Right atrium auricular region (tissue), 2 donors: ENCODE data around the gene HEATR5B. TPM values are rescaled to one million over a fixed set of nuclear protein-coding genes. Genes with fewer than 3 reads are reported as not detected.

Experiments used
- DNase-seq: peaks from one replicate; pipeline ENCODE4 v3.0.0-alpha.2; 2019; ENCODE audit warnings: low spot score
- H3K27ac ChIP-seq, 2 donors: fragments of 200-600 bp; sonication (generic); 1 replicate in 1 of 2; 2 replicates in 1 of 2; pipeline ENCODE4 v1.5.1; 2016 to 2019
- H3K27me3 ChIP-seq, 2 donors: fragments of 200-600 bp; sonication (generic); one replicate each; pipeline versions ENCODE4 v1.5.1 to v1.6.0; 2017 to 2019
- H3K36me3 ChIP-seq: fragments of 200-600 bp; sonication (generic); one replicate; pipeline ENCODE4 v1.5.1; 2016
- H3K4me1 ChIP-seq, 2 donors: fragments of 200-600 bp; sonication (generic); one replicate each; pipeline versions ENCODE4 v1.5.1 to v1.6.0; 2017 to 2019
- H3K4me3 ChIP-seq, 2 donors: fragments of 200-600 bp; sonication (generic); 1 replicate in 1 of 2; 2 replicates in 1 of 2; pipeline ENCODE4 v1.5.1; 2017 to 2019; ENCODE audit warnings: mild to moderate bottlenecking in 1 of 2, moderate library complexity in 1 of 2
- H3K9me3 ChIP-seq, 2 donors: fragments of 200-600 bp; sonication (generic); one replicate each; pipeline ENCODE4 v1.5.1; 2019
- total RNA-seq, 2 donors: library from RNA; depleted of rRNA; stranded (reverse); fragments of >200 nt; gene quantifications; one replicate each; pipeline ENCODE4 v1.1.0, GENCODE V29; 2016
- TF ChIP-seq, protein P1 (sequence below), 2 donors: fragments of 200-600 bp; sonication (generic); IDR thresholded peaks; one replicate each; pipeline ENCODE4 v1.5.1; 2019; ENCODE audit warnings: antibody characterized with exemption in 2 of 2

HEATR5B gene
- total RNA-seq, 2 donors from 2014 or later, result 16.4 to 17.6 TPM

DNA sequence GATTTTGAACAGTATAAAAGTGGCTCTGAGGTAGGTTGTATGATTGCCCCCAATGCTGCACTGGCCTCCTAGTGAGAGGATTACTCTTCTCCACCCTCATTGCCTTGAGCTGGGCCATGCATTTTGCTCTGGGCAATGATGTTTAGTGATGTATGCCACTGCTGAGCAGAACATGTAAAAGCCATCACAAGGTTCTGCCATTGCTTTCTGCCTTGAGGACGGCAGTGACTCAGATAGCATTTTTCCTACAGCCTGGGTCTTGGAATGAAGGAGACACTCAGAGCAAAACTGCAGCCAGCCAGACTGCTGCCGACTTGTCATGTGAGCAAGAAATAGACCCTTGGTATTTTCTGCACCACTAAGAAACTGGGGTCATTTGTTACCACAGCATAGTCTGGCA lies 27.8 kb upstream of the HEATR5B start:
- peaks cover 49% of the 10 kb centered on the region for H3K36me3 ChIP-seq
- no peaks in the 10 kb centered on the region for H3K9me3 ChIP-seq
- no peaks in the 10 kb centered on the region for H3K4me1 ChIP-seq
- no peak for DNase-seq
- no peak overlapping the region for H3K27ac ChIP-seq
- no peak overlapping the region for H3K4me3 ChIP-seq
- no peaks in the 10 kb centered on the region for H3K27me3 ChIP-seq
- TF ChIP-seq, protein P1, sequence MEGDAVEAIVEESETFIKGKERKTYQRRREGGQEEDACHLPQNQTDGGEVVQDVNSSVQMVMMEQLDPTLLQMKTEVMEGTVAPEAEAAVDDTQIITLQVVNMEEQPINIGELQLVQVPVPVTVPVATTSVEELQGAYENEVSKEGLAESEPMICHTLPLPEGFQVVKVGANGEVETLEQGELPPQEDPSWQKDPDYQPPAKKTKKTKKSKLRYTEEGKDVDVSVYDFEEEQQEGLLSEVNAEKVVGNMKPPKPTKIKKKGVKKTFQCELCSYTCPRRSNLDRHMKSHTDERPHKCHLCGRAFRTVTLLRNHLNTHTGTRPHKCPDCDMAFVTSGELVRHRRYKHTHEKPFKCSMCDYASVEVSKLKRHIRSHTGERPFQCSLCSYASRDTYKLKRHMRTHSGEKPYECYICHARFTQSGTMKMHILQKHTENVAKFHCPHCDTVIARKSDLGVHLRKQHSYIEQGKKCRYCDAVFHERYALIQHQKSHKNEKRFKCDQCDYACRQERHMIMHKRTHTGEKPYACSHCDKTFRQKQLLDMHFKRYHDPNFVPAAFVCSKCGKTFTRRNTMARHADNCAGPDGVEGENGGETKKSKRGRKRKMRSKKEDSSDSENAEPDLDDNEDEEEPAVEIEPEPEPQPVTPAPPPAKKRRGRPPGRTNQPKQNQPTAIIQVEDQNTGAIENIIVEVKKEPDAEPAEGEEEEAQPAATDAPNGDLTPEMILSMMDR (IDR thresholded peaks at IDR 0.05), result no peak

- H3K27me3 ChIP-seq, result no peaks in the 10 kb centered on the region
- no peak overlapping the region for H3K4me3 ChIP-seq
- no peak for DNase-seq
- H3K27ac ChIP-seq, result no peak overlapping the region
- H3K36me3 ChIP-seq, result peaks cover 55% of the 10 kb centered on the region
- H3K4me1 ChIP-seq, result no peaks in the 10 kb centered on the region
- TF ChIP-seq, protein P1 (IDR thresholded peaks at IDR 0.05), result no peak
- no peaks in the 10 kb centered on the region for H3K9me3 ChIP-seq
Observed at GRCh38 chr2:37110306-37111212, 26.4 kb upstream of the HEATR5B start.

GRCh38 chr2:37109523-37109922 lies 25.4 kb upstream of the HEATR5B start:
- H3K27ac ChIP-seq, result no peak overlapping the region
- H3K4me1 ChIP-seq, result no peaks in the 10 kb centered on the region
- H3K27me3 ChIP-seq, result no peaks in the 10 kb centered on the region
- DNase-seq, result no peak
- H3K4me3 ChIP-seq, result no peak overlapping the region
- no peaks in the 10 kb centered on the region for H3K9me3 ChIP-seq
- peaks cover 54% of the 10 kb centered on the region for H3K36me3 ChIP-seq
- TF ChIP-seq, protein P1 (IDR thresholded peaks at IDR 0.05), result no peak

GRCh38 chr2:37105150-37105549 lies 21.0 kb upstream of the HEATR5B start:
- H3K27me3 ChIP-seq, result no peaks in the 10 kb centered on the region
- TF ChIP-seq, protein P1 (IDR thresholded peaks at IDR 0.05), result no peak
- peaks cover 70% of the 10 kb centered on the region for H3K36me3 ChIP-seq
- no peaks in the 10 kb centered on the region for H3K9me3 ChIP-seq
- H3K4me1 ChIP-seq, result no peaks in the 10 kb centered on the region
- no peak overlapping the region for H3K27ac ChIP-seq
- no peak for DNase-seq
- H3K4me3 ChIP-seq, result no peak overlapping the region

DNA sequence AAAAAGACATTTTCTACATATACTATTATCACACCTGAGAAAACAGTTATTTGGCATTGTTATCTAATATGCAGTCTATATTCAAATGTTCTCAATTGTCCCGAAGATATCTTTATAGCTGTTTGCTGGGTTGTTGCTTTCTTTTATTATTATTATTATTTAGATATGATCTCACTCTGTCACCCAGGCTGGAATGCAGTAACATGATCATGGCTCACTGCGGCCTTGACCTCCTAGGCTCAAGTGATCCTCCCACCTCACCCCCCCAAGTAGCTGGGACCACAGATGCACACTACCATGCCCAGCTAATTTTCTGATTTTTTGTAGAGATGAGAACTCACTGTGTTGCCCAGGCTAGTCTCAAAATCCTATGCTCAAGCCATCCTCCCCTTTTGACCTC lies 20.0 kb upstream of the HEATR5B start:
- H3K27me3 ChIP-seq, result no peaks in the 10 kb centered on the region
- H3K27ac ChIP-seq, result no peak overlapping the region
- no peak for DNase-seq
- H3K36me3 ChIP-seq, result peaks cover 70% of the 10 kb centered on the region
- TF ChIP-seq, protein P1 (IDR thresholded peaks at IDR 0.05), result no peak
- H3K9me3 ChIP-seq, result no peaks in the 10 kb centered on the region
- H3K4me3 ChIP-seq, result no peak overlapping the region
- no peaks in the 10 kb centered on the region for H3K4me1 ChIP-seq
